Measurements from ENCODE around the gene ANO7. TPM values are rescaled to one million over a fixed set of nuclear protein-coding genes. Genes with fewer than 3 reads are reported as not detected.
A peak's percentile ranks its signal among the peaks of the same experiment; 100 is the strongest.

The ANO7 gene
- polyA plus RNA-seq, 6 donors from 2014 or later = not detected

GRCh38 chr2:241224018-241224850 is 35.8 kb downstream of the ANO7 start:
- H3K9me3 Mint-ChIP-seq = no peaks in the 10 kb centered on the region
- ATAC-seq (ENCODE audit: low read depth in 2 of 2) (no peak), DNase-seq (no peak)
- H3K27ac Mint-ChIP-seq = peak overlapping the region in 4 of 6 donors; percentile 17 to 76 (median 44)
- H3K27me3 Mint-ChIP-seq = peaks cover 0 to 10% (median 9%) of the 10 kb centered on the region in 3 donors
- no peak overlapping the region for H3K4me3 Mint-ChIP-seq
- peaks cover 2 to 10% (median 10%) of the 10 kb centered on the region in 3 donors for H3K4me1 Mint-ChIP-seq
- peaks cover 10 to 13% of the 10 kb centered on the region in 2 donors for H3K36me3 Mint-ChIP-seq

DNA sequence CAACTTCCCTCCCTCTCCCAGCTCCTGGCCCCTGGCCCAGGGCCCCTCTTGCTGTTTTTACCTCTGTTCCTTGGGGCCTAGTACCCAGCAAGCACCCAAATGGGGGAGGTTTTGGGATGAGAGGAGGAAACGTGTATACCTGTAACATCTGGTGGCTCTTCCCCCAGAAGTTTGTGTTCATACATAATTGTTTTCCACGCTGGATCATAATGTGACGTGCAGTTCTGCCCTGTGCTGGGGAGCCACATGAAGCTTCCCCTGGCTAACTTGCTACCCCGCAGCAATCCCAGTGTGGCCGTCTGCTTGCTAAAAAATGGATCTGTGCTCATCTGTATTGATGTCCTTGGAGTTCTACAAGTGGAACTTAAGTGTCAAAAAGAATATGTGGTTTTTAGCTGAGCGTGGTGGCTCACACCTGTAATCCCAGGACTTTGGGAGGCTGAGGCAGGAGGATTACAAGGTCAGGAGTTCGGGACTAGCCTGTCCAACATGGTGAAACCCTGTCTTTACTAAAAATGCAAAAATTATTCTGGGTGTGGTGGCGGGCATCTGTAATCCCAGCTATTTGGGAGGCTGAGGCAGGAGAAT is 36.5 kb downstream of the ANO7 start:
- peaks cover 0 to 10% (median 8%) of the 10 kb centered on the region in 3 donors for H3K4me1 Mint-ChIP-seq
- ATAC-seq (ENCODE audit: low read depth in 2 of 2) = no peak
- H3K4me3 Mint-ChIP-seq = no peak overlapping the region

GRCh38 chr2:241225545-241225944 is 37.1 kb downstream of the ANO7 start:
- no peaks in the 10 kb centered on the region for H3K9me3 Mint-ChIP-seq
- peaks cover 0 to 9% (median 7%) of the 10 kb centered on the region in 3 donors for H3K27me3 Mint-ChIP-seq
- no peak for DNase-seq
- H3K36me3 Mint-ChIP-seq = peaks cover 10 to 13% of the 10 kb centered on the region in 2 donors
- H3K4me3 Mint-ChIP-seq = no peak overlapping the region
- no peak overlapping the region for H3K27ac Mint-ChIP-seq
- no peak for ATAC-seq (ENCODE audit: low read depth in 2 of 2)
- H3K4me1 Mint-ChIP-seq = peaks cover 0 to 10% (median 8%) of the 10 kb centered on the region in 3 donors

More for the DNA sequence above, 36.5 kb downstream of the ANO7 start:
- H3K27ac Mint-ChIP-seq = peak overlapping the region in 3 of 6 donors; percentile 17 to 76 (median 65)
- peaks cover 10 to 13% of the 10 kb centered on the region in 2 donors for H3K36me3 Mint-ChIP-seq
- H3K9me3 Mint-ChIP-seq = no peaks in the 10 kb centered on the region
- H3K27me3 Mint-ChIP-seq = peaks cover 0 to 9% (median 9%) of the 10 kb centered on the region in 3 donors
- DNase-seq = no peak

- peaks cover 0 to 9% (median 7%) of the 10 kb centered on the region in 3 donors for H3K27me3 Mint-ChIP-seq
- no peak for ATAC-seq (ENCODE audit: low read depth in 2 of 2)
Measured at GRCh38 chr2:241225983-241226382, 37.5 kb downstream of the ANO7 start.

GRCh38 chr2:241226723-241227572 is 38.5 kb downstream of the ANO7 start:
- Mint-ChIP-seq H3K36me3 (peaks cover 18 to 22% of the 10 kb centered on the region in 2 donors), H3K27ac (peak overlapping the region in 1 of 6 donors; percentile 74), H3K4me3 (no peak overlapping the region), H3K27me3 (peaks cover 0 to 9% (median 7%) of the 10 kb centered on the region in 3 donors), H3K9me3 (no peaks in the 10 kb centered on the region), H3K4me1 (peaks cover 4 to 10% (median 8%) of the 10 kb centered on the region in 3 donors)
- DNase-seq = no peak
- ATAC-seq (ENCODE audit: low read depth in 2 of 2) = no peak

More at GRCh38 chr2:241225983-241226382, 37.5 kb downstream of the ANO7 start:
- H3K4me1 Mint-ChIP-seq = peaks cover 0 to 10% (median 8%) of the 10 kb centered on the region in 3 donors
- no peaks in the 10 kb centered on the region for H3K9me3 Mint-ChIP-seq
- peaks cover 11 to 13% of the 10 kb centered on the region in 2 donors for H3K36me3 Mint-ChIP-seq
- DNase-seq = no peak
- H3K4me3 Mint-ChIP-seq = no peak overlapping the region
- H3K27ac Mint-ChIP-seq = peak overlapping the region in 1 of 6 donors; percentile 72

DNA sequence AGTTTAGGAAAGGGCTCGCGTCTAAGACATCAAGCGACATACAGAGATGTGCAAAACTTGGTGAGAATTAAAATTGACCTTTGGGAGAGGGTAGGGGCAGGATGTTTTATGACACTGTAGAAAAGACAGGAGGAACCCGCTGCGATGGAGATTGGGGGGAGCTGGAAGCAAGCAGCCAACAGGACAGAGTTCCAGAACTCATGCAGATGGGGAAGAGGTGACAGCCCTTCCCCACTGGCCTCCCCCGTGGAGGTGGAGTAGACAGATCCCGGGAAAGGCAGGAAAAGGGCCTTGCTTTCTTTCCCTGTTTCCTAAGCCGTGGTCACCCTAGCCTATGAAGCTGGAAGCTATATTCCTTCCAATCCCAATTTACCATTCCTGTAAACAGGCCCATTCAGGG is 39.1 kb downstream of the ANO7 start:
- H3K27me3 Mint-ChIP-seq = peaks cover 0 to 9% (median 3%) of the 10 kb centered on the region in 3 donors
- H3K4me3 Mint-ChIP-seq = no peak overlapping the region
- peaks cover 4 to 12% (median 8%) of the 10 kb centered on the region in 3 donors for H3K4me1 Mint-ChIP-seq
- no peak overlapping the region for H3K27ac Mint-ChIP-seq
- H3K36me3 Mint-ChIP-seq = peaks cover 19 to 22% of the 10 kb centered on the region in 2 donors
- ATAC-seq (ENCODE audit: low read depth in 2 of 2) = no peak
- no peak for DNase-seq
- no peaks in the 10 kb centered on the region for H3K9me3 Mint-ChIP-seq

GRCh38 chr2:241228081-241228859 is 39.8 kb downstream of the ANO7 start:
- H3K4me1 Mint-ChIP-seq = peaks cover 4 to 16% (median 6%) of the 10 kb centered on the region in 3 donors
- peaks cover 22 to 26% of the 10 kb centered on the region in 2 donors for H3K36me3 Mint-ChIP-seq
- H3K27ac Mint-ChIP-seq = no peak overlapping the region
- no peaks in the 10 kb centered on the region for H3K9me3 Mint-ChIP-seq
- H3K4me3 Mint-ChIP-seq = no peak overlapping the region
- ATAC-seq (ENCODE audit: low read depth in 2 of 2) (no peak), DNase-seq (no peak)
- peaks cover 0 to 9% (median 0%) of the 10 kb centered on the region in 3 donors for H3K27me3 Mint-ChIP-seq

DNA sequence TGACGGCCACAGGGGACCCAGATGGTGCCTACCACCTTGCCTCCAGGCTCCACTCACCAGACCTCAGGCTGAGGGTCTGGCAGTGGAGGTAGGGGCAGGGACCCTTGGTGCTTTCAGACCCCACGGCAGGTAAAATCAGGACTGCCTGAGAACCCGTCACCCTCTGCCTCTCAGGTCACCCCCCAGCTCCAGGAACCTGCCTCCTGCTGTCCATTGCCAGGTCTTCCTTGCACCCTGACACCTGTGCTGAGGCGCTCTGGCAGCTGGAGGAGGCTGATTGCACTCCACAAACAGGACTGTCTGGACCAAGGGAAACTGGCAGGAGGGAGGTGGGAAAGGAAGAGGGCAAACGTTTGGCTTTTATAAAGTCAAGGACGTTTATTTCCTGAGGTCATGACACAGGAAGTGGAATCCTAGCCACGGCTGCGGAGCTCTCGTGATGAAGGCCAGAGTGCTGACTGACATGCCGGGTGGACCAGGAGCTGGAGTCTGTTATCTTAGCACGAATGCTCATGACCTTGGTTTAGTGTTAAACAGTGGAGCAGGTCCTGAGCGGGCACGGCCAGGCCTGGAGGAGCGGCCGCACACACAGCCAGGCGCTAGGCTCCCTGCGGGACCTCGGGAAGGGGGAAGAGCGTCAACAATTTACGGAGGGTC is 40.5 kb downstream of the ANO7 start:
- DNase-seq (no peak), ATAC-seq (ENCODE audit: low read depth in 2 of 2) (no peak)
- Mint-ChIP-seq H3K36me3 (peaks cover 24 to 33% of the 10 kb centered on the region in 2 donors), H3K27me3 (peaks cover 0 to 9% (median 0%) of the 10 kb centered on the region in 3 donors), H3K4me1 (peaks cover 4 to 14% (median 5%) of the 10 kb centered on the region in 3 donors), H3K9me3 (no peaks in the 10 kb centered on the region), H3K27ac (peak overlapping the region in 1 of 6 donors; percentile 77), H3K4me3 (no peak overlapping the region)

- H3K9me3 Mint-ChIP-seq = no peaks in the 10 kb centered on the region
- H3K4me3 Mint-ChIP-seq = no peak overlapping the region
- no peak for ATAC-seq (ENCODE audit: low read depth in 2 of 2)
- peaks cover 0 to 1% (median 0%) of the 10 kb centered on the region in 3 donors for H3K27me3 Mint-ChIP-seq
- H3K4me1 Mint-ChIP-seq = peaks cover 0 to 6% (median 4%) of the 10 kb centered on the region in 3 donors
- peaks cover 31 to 38% of the 10 kb centered on the region in 2 donors for H3K36me3 Mint-ChIP-seq
- no peak for DNase-seq
- no peak overlapping the region for H3K27ac Mint-ChIP-seq
Measured at GRCh38 chr2:241229563-241230401, 41.3 kb downstream of the ANO7 start.

DNA sequence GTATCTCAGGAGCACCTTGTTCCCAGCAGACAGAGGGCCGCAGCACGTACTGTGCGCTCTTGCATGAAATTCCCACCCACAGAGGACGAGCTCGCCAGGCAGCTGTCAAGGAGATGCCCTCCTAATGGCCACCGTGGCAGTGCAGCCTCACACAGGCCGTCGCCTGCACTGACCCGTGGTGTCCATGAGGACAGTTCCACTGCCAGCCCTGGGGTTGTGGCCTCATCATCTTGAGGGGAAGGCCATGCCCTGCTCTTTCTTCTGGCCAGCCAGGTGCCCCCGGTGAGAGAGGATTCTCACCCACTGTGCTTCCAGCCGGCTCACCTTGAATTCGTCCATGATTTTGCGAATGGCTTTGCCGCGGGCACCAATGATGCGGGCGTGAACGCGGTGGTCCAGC is 42.0 kb downstream of the ANO7 start:
- H3K36me3 Mint-ChIP-seq = peaks cover 36 to 44% of the 10 kb centered on the region in 2 donors

DNA sequence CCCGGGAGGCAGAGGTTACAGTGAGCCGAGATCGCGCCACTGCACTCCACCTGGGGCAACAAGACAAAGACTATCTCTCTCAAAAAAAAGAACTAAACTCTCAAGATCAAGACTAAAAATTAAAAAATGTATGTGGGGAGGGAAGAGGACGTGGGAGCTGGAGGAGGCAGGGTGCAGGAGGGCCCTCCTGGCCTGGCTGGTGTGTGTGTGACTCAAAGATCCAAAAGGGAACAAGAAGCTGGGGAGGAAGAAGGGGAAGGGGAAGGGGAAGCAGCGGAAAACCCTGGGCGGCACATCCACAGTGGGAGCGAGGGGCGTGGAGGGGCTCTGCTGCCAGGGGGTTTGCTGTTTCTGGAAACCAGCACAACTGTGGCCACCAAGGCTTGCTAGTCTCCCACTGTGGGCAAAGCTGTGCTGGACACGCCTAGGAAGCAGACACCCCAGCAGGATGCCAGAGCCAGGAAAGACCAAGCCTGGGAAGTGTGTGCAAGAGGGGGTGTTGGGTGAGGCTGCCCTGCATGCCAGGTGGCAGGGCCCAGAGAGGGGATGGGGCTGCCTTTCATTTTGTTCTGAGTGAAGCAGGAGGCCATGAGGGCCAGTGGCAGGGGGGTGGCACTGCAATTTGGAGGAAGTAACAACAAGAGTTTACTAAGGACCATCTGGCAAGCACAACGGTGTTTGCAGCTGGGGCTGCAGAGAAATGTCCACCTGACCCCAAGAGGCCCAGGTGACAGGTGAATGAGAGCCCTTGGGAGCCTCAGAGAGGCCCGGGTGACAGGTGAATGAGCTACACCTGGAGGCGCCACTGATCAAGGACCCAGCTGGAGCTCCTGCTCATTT is 44.5 kb downstream of the ANO7 start:
- ATAC-seq (ENCODE audit: low read depth in 2 of 2) = no peak
- Mint-ChIP-seq H3K27me3 (no peaks in the 10 kb centered on the region), H3K9me3 (no peaks in the 10 kb centered on the region), H3K36me3 (peaks cover 35 to 55% of the 10 kb centered on the region in 2 donors), H3K27ac (peak overlapping the region in 2 of 6 donors; percentile 58 to 62), H3K4me3 (peak overlapping the region in 1 of 8 donors; percentile 36), H3K4me1 (peaks cover 0 to 6% (median 4%) of the 10 kb centered on the region in 3 donors)
- no peak for DNase-seq

More for the DNA sequence above, 42.0 kb downstream of the ANO7 start:
- Mint-ChIP-seq H3K27ac (no peak overlapping the region), H3K9me3 (no peaks in the 10 kb centered on the region), H3K4me1 (peaks cover 0 to 6% (median 4%) of the 10 kb centered on the region in 3 donors), H3K27me3 (no peaks in the 10 kb centered on the region), H3K4me3 (no peak overlapping the region)
- DNase-seq (no peak), ATAC-seq (ENCODE audit: low read depth in 2 of 2) (no peak)

All from naive B cell (primary cell).